H9 (cell line): ENCODE measurements around the gene RTN1. TPM values are rescaled to one million over a fixed set of nuclear protein-coding genes. Genes with fewer than 3 reads are reported as not detected.

Source experiments
- DNase-seq: peaks from one replicate; pipeline ENCODE4 v3.0.0-alpha.2; 2017
- H2AFZ ChIP-seq: one replicate; pipeline ENCODE4 v1.6.1; 2013; ENCODE audit warnings: mild to moderate bottlenecking, low read length, control low read depth, moderate library complexity
- H2AK5ac ChIP-seq: 2 replicates; pipeline ENCODE4 v1.6.1; 2013; ENCODE audit warnings: low read length, control low read depth, mixed read lengths; ENCODE audit not compliant: insufficient read length
- H2BK120ac ChIP-seq: one replicate; pipeline ENCODE4 v1.6.1; 2013; ENCODE audit warnings: low read depth, mild to moderate bottlenecking, low read length, control low read depth, inconsistent platforms; ENCODE audit not compliant: poor library complexity, severe bottlenecking
- H2BK12ac ChIP-seq: 2 replicates; pipeline ENCODE4 v1.6.1; 2013; ENCODE audit warnings: low read length, control low read depth, mixed read lengths, low read depth; ENCODE audit not compliant: insufficient read length
- H2BK15ac ChIP-seq: 2 replicates; pipeline ENCODE4 v1.6.1; 2013; ENCODE audit warnings: low read depth, low read length, control low read depth
- H2BK20ac ChIP-seq: one replicate; pipeline ENCODE4 v1.6.1; 2013; ENCODE audit warnings: low read depth, mild to moderate bottlenecking, low read length, control low read depth, inconsistent platforms; ENCODE audit not compliant: poor library complexity, severe bottlenecking
- H2BK5ac ChIP-seq: 2 replicates; pipeline ENCODE4 v1.6.1; 2013; ENCODE audit warnings: low read length, control low read depth, mixed read lengths; ENCODE audit not compliant: insufficient read length
- H3K14ac ChIP-seq: 2 replicates; pipeline ENCODE4 v1.6.1; 2013; ENCODE audit warnings: low read length, control low read depth; ENCODE audit not compliant: insufficient read depth
- H3K18ac ChIP-seq: 2 replicates; pipeline ENCODE4 v1.6.1; 2013; ENCODE audit warnings: low read depth, mild to moderate bottlenecking, mixed read lengths, low read length, control low read depth; ENCODE audit not compliant: insufficient read length
- H3K23ac ChIP-seq: 2 replicates; pipeline ENCODE4 v1.6.1; 2013; ENCODE audit warnings: low read length, control low read depth, mixed read lengths, low read depth; ENCODE audit not compliant: insufficient read length
- H3K23me2 ChIP-seq: 2 replicates; pipeline ENCODE4 v1.6.1; 2013; ENCODE audit warnings: low read depth, mild to moderate bottlenecking, mixed read lengths, low read length, control low read depth; ENCODE audit not compliant: insufficient read length, poor library complexity, severe bottlenecking
- H3K27ac ChIP-seq: 2 replicates; pipeline ENCODE4 v1.5.1; 2013; ENCODE audit warnings: low read length, control low read depth, mixed read lengths, low read depth; ENCODE audit not compliant: insufficient read length
- H3K27me3 ChIP-seq: 2 replicates; pipeline ENCODE4 v1.6.1; 2013; ENCODE audit warnings: low read length, control low read depth, inconsistent platforms; ENCODE audit not compliant: insufficient read depth
- H3K4ac ChIP-seq: 2 replicates; pipeline ENCODE4 v1.6.1; 2013; ENCODE audit warnings: low read depth, mild to moderate bottlenecking, control low read depth, inconsistent platforms, low read length, moderate library complexity
- H3K4me1 ChIP-seq: 2 replicates; pipeline ENCODE4 v1.6.1; 2013; ENCODE audit warnings: low read length, control low read depth, inconsistent platforms; ENCODE audit not compliant: insufficient read depth
- H3K4me2 ChIP-seq: 2 replicates; pipeline ENCODE4 v1.6.1; 2013; ENCODE audit warnings: low read length, control low read depth, mixed read lengths; ENCODE audit not compliant: insufficient read length, insufficient read depth
- H3K56ac ChIP-seq: 2 replicates; pipeline ENCODE4 v1.6.1; 2013; ENCODE audit warnings: low read depth, mild to moderate bottlenecking, mixed read lengths, low read length, control low read depth; ENCODE audit not compliant: insufficient read length
- H3K79me1 ChIP-seq: 2 replicates; pipeline ENCODE4 v1.6.1; 2013; ENCODE audit warnings: low read depth, mild to moderate bottlenecking, moderate library complexity, low read length, control low read depth, inconsistent platforms; ENCODE audit not compliant: insufficient read depth, poor library complexity, severe bottlenecking
- H3K79me2 ChIP-seq: 2 replicates; pipeline ENCODE4 v1.6.1; 2013; ENCODE audit warnings: low read length, control low read depth, inconsistent platforms; ENCODE audit not compliant: insufficient read depth
- H3K9ac ChIP-seq: 2 replicates; pipeline ENCODE4 v1.6.1; 2013; ENCODE audit warnings: low read length, control low read depth, mixed read lengths; ENCODE audit not compliant: insufficient read length; ENCODE audit errors: extremely low read depth
- H3K9me3 ChIP-seq: one replicate; pipeline ENCODE4 v1.6.1; 2013; ENCODE audit warnings: low read depth, low read length, inconsistent platforms; ENCODE audit not compliant: control insufficient read depth
- H3T11ph ChIP-seq: one replicate; pipeline ENCODE4 v1.6.1; 2013; ENCODE audit warnings: mild to moderate bottlenecking, low read length, control low read depth, inconsistent platforms
- H4K20me1 ChIP-seq: one replicate; pipeline ENCODE4 v1.6.1; 2013; ENCODE audit not compliant: control insufficient read depth, insufficient read length, insufficient read depth
- H4K5ac ChIP-seq: 2 replicates; pipeline ENCODE4 v1.6.1; 2013; ENCODE audit warnings: low read depth, mild to moderate bottlenecking, mixed read lengths, low read length, control low read depth; ENCODE audit not compliant: insufficient read length
- H4K8ac ChIP-seq: replicated peaks from 2 replicates; pipeline ENCODE4 v1.6.1; 2013; ENCODE audit warnings: low read length, control low read depth, mixed read lengths, low read depth; ENCODE audit not compliant: insufficient read length
- H4K91ac ChIP-seq: 2 replicates; pipeline ENCODE4 v1.6.1; 2013; ENCODE audit warnings: low read depth, mild to moderate bottlenecking, moderate library complexity, mixed read lengths, low read length, control low read depth; ENCODE audit not compliant: insufficient read length
- H3K27ac Mint-ChIP-seq, 3 experiments: 2 replicates in 2 of 3; 3 replicates in 1 of 3; pipeline ENCODE4 v1.8.0; 2020 to 2021; ENCODE audit warnings: mixed read lengths in 3 of 3, mild to moderate bottlenecking in 1 of 3, moderate library complexity in 1 of 3
- H3K27me3 Mint-ChIP-seq: 2 replicates; pipeline ENCODE4 v1.8.0; 2021; ENCODE audit warnings: low read depth, mild to moderate bottlenecking, moderate library complexity, mixed read lengths
- H3K36me3 Mint-ChIP-seq, 3 experiments: 2 replicates in 2 of 3; 3 replicates in 1 of 3; pipeline ENCODE4 v1.8.0; 2020 to 2021; ENCODE audit warnings: low read depth in 3 of 3, mixed read lengths in 3 of 3; ENCODE audit not compliant: insufficient read depth in 1 of 3
- H3K4me1 Mint-ChIP-seq, 2 experiments: 2 replicates each; pipeline ENCODE4 v1.8.0; 2020; ENCODE audit warnings: mixed read lengths in 2 of 2
- H3K4me3 Mint-ChIP-seq, 2 experiments: 2 replicates in 1 of 2; 3 replicates in 1 of 2; pipeline ENCODE4 v1.8.0; 2020 to 2021; ENCODE audit warnings: mild to moderate bottlenecking in 2 of 2, mixed read lengths in 2 of 2, moderate library complexity in 1 of 2
- H3K9me3 Mint-ChIP-seq, 2 experiments: 2 replicates in 1 of 2; 3 replicates in 1 of 2; pipeline ENCODE4 v1.8.0; 2020; ENCODE audit warnings: mild to moderate bottlenecking in 2 of 2, mixed read lengths in 2 of 2, moderate library complexity in 1 of 2
- WGBS: extraction: QIAGEN DNeasy Blood & Tissue Kit; methylation state at CpG from one replicate; pipeline ENCODE4 v1.1.7; 2013; ENCODE audit warnings: missing lambda C conversion rate, low lambda C conversion rate, mixed read lengths; ENCODE audit not compliant: insufficient read length; ENCODE audit errors: extremely low coverage; 5-methylcytosine and 5-hydroxymethylcytosine counted together
- total RNA-seq: library from RNA; stranded (reverse); gene quantifications from 2 replicates; pipeline ENCODE4 v1.2.1, GENCODE V29; 2021
- TF ChIP-seq, protein P1 (sequence below): fragments of 200-600 bp; sonication (generic); conservative IDR thresholded peaks from 3 replicates; pipeline ENCODE4 v1.8.0; 2021; ENCODE audit warnings: antibody characterized with exemption, mild to moderate bottlenecking

Gene RTN1
- total RNA-seq, 1 experiment from 2014 or later = 1.8 TPM

DNA sequence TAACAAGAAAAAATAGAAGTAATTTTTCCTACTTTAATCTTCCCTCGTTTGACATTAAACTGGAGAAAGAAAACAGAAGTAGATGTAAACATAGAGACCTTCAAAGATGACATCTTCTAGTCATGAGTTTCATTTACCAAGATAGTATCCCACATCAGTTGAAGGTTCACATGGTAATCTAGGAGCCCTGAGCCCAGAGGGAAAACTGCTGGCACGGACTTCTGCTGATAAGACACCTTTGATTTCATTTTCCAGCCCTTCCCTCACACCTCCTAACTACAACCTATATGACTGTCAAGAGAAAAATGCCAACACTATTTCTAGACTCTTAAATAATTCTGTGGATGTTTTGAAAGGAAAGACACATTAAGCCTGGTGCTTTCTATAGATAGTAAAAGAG, 247.9 kb downstream of the RTN1 start:
- no peaks in the 10 kb centered on the region for H3K23me2 ChIP-seq
- no peak overlapping the region for H2AFZ ChIP-seq
- Mint-ChIP-seq H3K27ac (no peak overlapping the region), H3K9me3 (peaks cover 0 to 5% of the 10 kb centered on the region in 2 experiments; a peak in 2 of 5 replicates), H3K36me3 (peaks cover 0 to 4% (median 0%) of the 10 kb centered on the region in 3 experiments; a peak in 1 of 7 replicates), H3K4me1 (no peaks in the 10 kb centered on the region), H3K27me3 (peaks cover 4% of the 10 kb centered on the region; the same call in 1 of the 2 replicates), H3K4me3 (no peak overlapping the region)
- no peaks in the 10 kb centered on the region for H4K20me1 ChIP-seq
- H2BK5ac ChIP-seq = no peak overlapping the region
- H3K79me2 ChIP-seq = no peaks in the 10 kb centered on the region
- H4K8ac ChIP-seq = no peak overlapping the region
- no peak overlapping the region for H2BK15ac ChIP-seq
- H3K9me3 ChIP-seq = no peaks in the 10 kb centered on the region
- H2AK5ac ChIP-seq = no peak overlapping the region
- no peak for DNase-seq
- no peak overlapping the region for H3K4me2 ChIP-seq
- H3K9ac ChIP-seq = no peak overlapping the region
- no peaks in the 10 kb centered on the region for H3K27me3 ChIP-seq
- H3K14ac ChIP-seq = no peak overlapping the region
- H2BK20ac ChIP-seq = no peak overlapping the region
- no peak overlapping the region for H3K27ac ChIP-seq
- H3K79me1 ChIP-seq = no peaks in the 10 kb centered on the region
- H3K4ac ChIP-seq = no peak overlapping the region
- no CpG with 5 or more reads among the region's 2 CpGs for WGBS
- no peak overlapping the region for H4K5ac ChIP-seq
- no peaks in the 10 kb centered on the region for H3K4me1 ChIP-seq
- H3K18ac ChIP-seq = no peak overlapping the region
- H3K56ac ChIP-seq = no peak overlapping the region
- H3K23ac ChIP-seq = no peak overlapping the region
- no peak overlapping the region for H4K91ac ChIP-seq
- no peak overlapping the region for H2BK12ac ChIP-seq
- no peak overlapping the region for H3T11ph ChIP-seq
- TF ChIP-seq, protein P1, sequence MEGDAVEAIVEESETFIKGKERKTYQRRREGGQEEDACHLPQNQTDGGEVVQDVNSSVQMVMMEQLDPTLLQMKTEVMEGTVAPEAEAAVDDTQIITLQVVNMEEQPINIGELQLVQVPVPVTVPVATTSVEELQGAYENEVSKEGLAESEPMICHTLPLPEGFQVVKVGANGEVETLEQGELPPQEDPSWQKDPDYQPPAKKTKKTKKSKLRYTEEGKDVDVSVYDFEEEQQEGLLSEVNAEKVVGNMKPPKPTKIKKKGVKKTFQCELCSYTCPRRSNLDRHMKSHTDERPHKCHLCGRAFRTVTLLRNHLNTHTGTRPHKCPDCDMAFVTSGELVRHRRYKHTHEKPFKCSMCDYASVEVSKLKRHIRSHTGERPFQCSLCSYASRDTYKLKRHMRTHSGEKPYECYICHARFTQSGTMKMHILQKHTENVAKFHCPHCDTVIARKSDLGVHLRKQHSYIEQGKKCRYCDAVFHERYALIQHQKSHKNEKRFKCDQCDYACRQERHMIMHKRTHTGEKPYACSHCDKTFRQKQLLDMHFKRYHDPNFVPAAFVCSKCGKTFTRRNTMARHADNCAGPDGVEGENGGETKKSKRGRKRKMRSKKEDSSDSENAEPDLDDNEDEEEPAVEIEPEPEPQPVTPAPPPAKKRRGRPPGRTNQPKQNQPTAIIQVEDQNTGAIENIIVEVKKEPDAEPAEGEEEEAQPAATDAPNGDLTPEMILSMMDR = no peak
- no peak overlapping the region for H2BK120ac ChIP-seq
